ENCODE results near the gene GTF3C4.

GRCh38 chr9:132630811-132631210 lies 39.5 kb upstream of the GTF3C4 start:
- TF ChIP-seq CTCF (IDR thresholded peaks at IDR 0.05) (no peak), POLR2A (IDR thresholded peaks at IDR 0.05) (no peak)

Measured in right lobe of liver (tissue), 4 donors.